Epithelial cell of esophagus (primary cell): Measurements from ENCODE around the gene AGER.
A peak's percentile ranks its signal among the peaks of the same experiment; 100 is the strongest.

Source experiments
- DNase-seq: peaks from one replicate; pipeline ENCODE4 v3.0.0; 2010; ENCODE audit warnings: low read depth
- H3K4me3 ChIP-seq: 2 replicates; pipeline ENCODE4 v1.5.1; 2011; ENCODE audit warnings: mild to moderate bottlenecking, low read length, control low read depth
- TF ChIP-seq, protein P1 (sequence below): IDR thresholded peaks from 2 replicates; pipeline ENCODE4 v1.5.1; 2011; ENCODE audit warnings: low read depth, mild to moderate bottlenecking, low read length, control low read depth, inconsistent platforms; ENCODE audit not compliant: insufficient read depth; ENCODE audit errors: missing control alignments

AGER gene

DNA sequence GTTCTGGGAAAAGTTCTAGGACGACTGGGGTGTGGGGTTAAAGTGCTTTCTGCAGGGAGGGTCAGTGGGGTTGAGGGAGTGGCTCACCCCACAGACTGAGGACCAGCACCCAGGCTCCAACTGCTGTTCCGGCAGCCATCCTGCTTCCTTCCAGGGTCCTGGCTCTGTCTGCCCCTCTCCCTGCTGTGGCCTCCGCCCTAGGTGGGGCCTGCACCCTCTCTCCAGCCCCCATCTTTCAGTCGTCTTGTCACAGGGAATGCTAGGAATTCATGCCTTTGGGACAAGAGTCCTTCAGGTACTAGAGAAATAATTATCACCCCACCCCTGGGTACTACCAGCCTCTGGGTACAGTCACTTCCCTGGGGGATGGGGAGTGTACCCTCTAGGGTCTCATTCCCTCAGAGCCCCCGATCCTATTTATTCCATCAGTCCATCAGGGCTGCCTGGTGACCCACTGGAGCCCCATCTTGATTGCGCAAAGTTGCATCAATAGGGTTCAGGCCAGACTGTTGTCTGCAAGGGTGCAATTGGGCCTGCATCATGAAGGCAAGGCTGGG, at the start of gene AGER:
Gene AGER (minus strand): TSS at position 170 of the 557 bp plus-strand sequence. CDS start 31 bp downstream, at position 139.
- H3K4me3 ChIP-seq: no peak within 1 kb of the TSS
- TF ChIP-seq, protein P1, sequence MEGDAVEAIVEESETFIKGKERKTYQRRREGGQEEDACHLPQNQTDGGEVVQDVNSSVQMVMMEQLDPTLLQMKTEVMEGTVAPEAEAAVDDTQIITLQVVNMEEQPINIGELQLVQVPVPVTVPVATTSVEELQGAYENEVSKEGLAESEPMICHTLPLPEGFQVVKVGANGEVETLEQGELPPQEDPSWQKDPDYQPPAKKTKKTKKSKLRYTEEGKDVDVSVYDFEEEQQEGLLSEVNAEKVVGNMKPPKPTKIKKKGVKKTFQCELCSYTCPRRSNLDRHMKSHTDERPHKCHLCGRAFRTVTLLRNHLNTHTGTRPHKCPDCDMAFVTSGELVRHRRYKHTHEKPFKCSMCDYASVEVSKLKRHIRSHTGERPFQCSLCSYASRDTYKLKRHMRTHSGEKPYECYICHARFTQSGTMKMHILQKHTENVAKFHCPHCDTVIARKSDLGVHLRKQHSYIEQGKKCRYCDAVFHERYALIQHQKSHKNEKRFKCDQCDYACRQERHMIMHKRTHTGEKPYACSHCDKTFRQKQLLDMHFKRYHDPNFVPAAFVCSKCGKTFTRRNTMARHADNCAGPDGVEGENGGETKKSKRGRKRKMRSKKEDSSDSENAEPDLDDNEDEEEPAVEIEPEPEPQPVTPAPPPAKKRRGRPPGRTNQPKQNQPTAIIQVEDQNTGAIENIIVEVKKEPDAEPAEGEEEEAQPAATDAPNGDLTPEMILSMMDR: no peak
- DNase-seq: no peak

DNA sequence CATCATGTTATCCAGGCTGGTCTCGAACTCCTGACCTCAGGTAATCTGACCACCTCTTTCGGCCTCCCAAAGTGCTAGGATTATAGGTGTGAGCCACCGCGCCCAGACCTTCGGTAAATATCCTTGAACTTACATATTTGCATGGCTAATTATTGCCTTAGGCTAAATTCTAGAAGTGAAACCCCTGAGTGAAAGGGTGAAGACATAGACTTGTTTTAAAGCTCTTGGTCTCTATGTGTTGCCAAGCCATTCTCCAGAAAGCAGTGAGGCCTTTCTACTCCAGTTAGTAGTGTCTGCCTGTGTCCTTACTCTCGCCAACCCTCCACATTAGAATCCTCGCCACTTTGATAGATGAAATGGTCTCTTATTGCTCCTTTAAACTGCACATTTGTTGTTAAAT, 42.4 kb upstream of the AGER start:
- DNase-seq: no peak
- H3K4me3 ChIP-seq: no peak overlapping the region
- TF ChIP-seq, protein P1: no peak

DNA sequence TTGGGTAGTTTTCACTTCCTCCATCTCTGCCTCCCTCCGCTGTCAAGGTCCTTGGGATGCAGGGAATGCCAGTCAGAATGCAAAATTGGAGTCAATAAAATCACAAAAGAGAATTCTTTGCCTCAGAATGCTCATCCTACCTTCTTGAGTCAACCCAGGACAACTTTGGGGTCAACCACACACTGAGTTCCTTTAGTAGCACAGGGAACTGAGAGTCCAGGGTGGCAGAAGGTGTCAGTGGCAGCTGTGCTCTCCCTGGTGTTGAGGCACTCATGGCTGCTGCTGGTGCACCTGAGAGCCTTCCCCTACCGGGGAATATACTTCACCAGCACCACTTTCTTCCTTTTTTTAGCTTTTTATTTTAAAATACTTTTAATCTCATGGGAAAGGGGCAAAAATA, 40.6 kb upstream of the AGER start:
- no peak overlapping the region for H3K4me3 ChIP-seq
- no peak for DNase-seq
- TF ChIP-seq, protein P1: no peak

DNA sequence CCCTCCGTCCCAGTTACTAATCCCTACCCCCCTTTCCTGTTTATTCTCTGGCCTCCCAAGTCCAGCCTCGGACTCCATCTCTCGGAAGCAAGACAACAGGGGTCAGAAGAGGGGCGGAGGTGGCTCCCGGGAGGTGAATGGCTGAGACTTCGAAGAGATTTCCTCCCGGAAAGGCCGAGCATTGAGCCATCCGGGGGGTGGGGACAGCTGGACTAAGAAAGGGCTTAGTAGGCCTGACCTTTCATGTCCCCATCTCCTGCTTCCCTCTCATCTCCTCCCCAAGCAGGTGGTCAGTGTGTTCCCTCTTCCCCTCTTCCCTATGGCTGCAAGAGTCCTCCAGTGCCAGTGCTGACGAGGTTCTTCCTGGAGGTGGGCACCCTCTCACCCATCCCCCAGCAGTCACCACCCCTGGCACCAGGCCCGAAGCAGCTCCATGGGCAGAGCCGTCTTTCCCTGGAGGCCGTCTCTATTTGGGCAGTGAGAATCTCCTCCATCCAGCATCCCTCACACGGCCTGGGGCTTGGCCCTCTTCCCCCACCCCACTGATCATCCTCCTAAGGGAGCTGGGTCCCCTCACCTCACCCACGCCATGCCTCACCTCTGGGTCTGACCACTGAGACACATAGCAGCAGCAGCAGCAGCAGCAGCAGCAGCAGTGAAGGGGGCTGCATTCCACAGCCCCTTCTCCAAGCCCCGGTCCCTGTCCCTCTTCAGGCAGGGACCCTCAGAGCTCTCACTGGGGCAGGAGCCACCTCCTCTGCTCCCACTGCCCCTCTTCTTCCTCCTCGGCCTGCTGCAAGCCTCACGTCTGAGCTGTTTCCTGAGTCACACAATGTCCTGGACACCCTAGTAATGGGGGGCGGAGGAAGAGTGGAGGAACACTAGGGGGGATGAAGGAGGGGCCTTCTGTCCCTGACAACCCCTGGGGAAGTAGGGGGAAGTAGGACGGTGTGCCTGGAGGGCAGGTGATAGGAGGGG, 39.5 kb upstream of the AGER start, which contains the start of gene NOTCH4:
Gene NOTCH4 (minus strand): TSS at position 810 of the 978 bp plus-strand sequence. CDS start 139 bp downstream, at position 671.
- TF ChIP-seq, protein P1: no peak
- H3K4me3 ChIP-seq: no peak within 1 kb of the TSS
- DNase-seq: no peak

DNA sequence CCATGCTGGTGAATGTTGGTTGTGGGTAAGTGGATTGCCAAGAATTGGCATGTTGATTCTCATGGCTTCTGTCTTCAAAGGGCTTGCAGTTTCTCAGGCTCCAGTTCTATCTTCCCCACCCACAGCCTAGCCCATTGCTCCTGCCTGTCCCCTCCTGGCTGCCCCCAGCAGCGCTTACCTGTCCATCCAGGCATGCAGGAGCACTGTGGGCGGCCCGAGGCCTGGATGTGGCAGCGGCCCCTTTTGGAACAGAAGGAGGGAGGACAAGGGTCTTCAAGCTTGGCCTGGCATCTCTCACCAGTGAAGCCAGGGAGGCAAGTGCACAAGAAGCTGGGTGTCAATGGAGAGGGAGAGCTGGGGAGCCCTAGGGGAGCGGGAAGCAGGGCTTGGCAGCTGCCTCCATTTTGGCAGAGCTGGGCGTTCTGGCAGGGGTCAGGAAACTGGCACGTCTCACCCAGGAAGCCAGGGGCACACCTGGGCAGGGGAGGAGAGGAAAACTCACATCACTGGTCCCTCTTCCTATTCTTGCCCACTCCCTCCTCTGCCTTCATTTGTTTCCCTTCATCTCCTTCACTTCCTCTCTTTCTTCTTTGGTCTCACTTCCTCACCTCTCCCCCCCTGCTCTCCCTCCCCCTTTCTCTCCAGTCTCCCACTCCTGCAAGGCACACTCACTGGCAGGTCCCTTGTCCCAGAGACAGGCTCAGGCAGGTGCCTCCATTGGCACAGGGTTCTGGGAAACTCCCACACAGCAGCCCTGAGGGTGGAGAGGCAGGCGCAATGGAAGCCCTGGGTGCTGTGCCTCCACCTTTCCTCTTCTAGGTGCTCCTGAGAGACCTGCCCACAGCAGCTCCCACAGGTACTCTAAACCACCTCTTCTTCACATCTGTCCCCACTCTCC, 38.5 kb upstream of the AGER start:
- TF ChIP-seq, protein P1: no peak
- peak; percentile 24 for DNase-seq
- no peak overlapping the region for H3K4me3 ChIP-seq

DNA sequence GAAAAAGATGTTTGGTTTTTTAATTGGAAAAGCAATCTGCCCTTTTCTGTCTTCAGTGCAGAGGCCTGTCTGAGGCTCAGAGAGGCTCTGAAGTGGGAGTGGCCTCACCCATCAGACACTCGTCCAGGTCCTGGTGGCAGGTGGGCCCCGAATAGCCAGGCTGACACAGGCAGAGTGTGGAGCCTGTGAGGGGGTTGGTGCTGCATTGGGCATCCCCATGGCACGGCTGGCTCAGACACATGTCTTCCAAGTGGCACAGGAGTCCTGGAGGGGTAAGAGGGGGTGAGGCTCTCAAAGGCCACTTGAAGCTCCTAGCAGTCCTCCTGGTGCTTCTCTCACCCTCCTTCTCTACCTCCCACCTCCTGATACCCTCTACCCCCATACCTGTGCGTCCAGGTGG, 36.0 kb upstream of the AGER start:
- H3K4me3 ChIP-seq: no peak overlapping the region
- DNase-seq: no peak
- TF ChIP-seq, protein P1: no peak
